Liver (tissue), 9 donors: ENCODE results near the gene SYNGR2. TPM values are rescaled to one million over a fixed set of nuclear protein-coding genes. Genes with fewer than 3 reads are reported as not detected.
A peak's percentile ranks its signal among the peaks of the same experiment; 100 is the strongest.

Experiments used
- DNase-seq: peaks from one replicate; pipeline ENCODE4 v3.0.0-alpha.2; 2017; ENCODE audit warnings: low spot score
- H3K27ac ChIP-seq, 2 donors: one replicate each; pipeline ENCODE4 v1.7.0; 2013; ENCODE audit warnings: inconsistent platforms in 2 of 2, low read length in 2 of 2, control low read depth in 1 of 2, low read depth in 1 of 2, mild to moderate bottlenecking in 1 of 2
- H3K27me3 ChIP-seq, 4 donors: one replicate each; pipeline versions ENCODE4 v1.6.1 to v1.7.0; 2013; ENCODE audit warnings: low read length in 3 of 4, inconsistent platforms in 1 of 4, mild to moderate bottlenecking in 1 of 4, moderate library complexity in 1 of 4; ENCODE audit not compliant: control insufficient read depth in 4 of 4, insufficient read depth in 4 of 4
- H3K36me3 ChIP-seq, 4 donors: one replicate each; pipeline versions ENCODE4 v1.6.1 to v1.7.0; 2013; ENCODE audit warnings: low read length in 3 of 4, mild to moderate bottlenecking in 3 of 4, low read depth in 1 of 4, moderate library complexity in 1 of 4; ENCODE audit not compliant: control insufficient read depth in 4 of 4, insufficient read depth in 3 of 4
- H3K4me1 ChIP-seq, 4 donors: one replicate each; pipeline versions ENCODE4 v1.6.1 to v1.7.0; 2013; ENCODE audit warnings: low read length in 3 of 4, mild to moderate bottlenecking in 3 of 4, moderate library complexity in 1 of 4; ENCODE audit not compliant: control insufficient read depth in 4 of 4, insufficient read depth in 4 of 4
- H3K4me3 ChIP-seq, 3 donors: one replicate each; pipeline versions ENCODE4 v1.6.1 to v1.7.0; 2013; ENCODE audit warnings: low read length in 3 of 3, control low read depth in 1 of 3, low read depth in 1 of 3, mild to moderate bottlenecking in 1 of 3
- H3K9ac ChIP-seq, 2 donors: one replicate each; pipeline ENCODE4 v1.7.0; 2013; ENCODE audit warnings: low read length in 2 of 2, mild to moderate bottlenecking in 2 of 2, moderate library complexity in 2 of 2, control low read depth in 1 of 2, low read depth in 1 of 2
- H3K9me3 ChIP-seq, 4 donors: one replicate each; pipeline versions ENCODE4 v1.6.1 to v1.7.0; 2013; ENCODE audit warnings: low read length in 3 of 4; ENCODE audit not compliant: control insufficient read depth in 4 of 4
- ATF3 ChIP-seq: IDR thresholded peaks from 2 replicates; pipeline ENCODE4 v1.6.1; 2016; ENCODE audit warnings: antibody characterized with exemption
- CTCF ChIP-seq: fragments of 150-350 bp; IDR thresholded peaks from 2 replicates; pipeline ENCODE4 v1.5.1; 2017; ENCODE audit warnings: improper control_type of control experiment, low read depth, low read length; ENCODE audit not compliant: missing input control
- EGR1 ChIP-seq, 2 donors: IDR thresholded peaks; 2 replicates each; pipeline ENCODE4 v1.6.1; 2016 to 2018; ENCODE audit warnings: antibody characterized with exemption in 2 of 2, low read depth in 2 of 2
- FOXA1 ChIP-seq: IDR thresholded peaks from 2 replicates; pipeline ENCODE4 v1.6.1; 2016; ENCODE audit warnings: antibody characterized with exemption
- GABPA ChIP-seq, 2 donors: IDR thresholded peaks in 1 of 2; conservative IDR thresholded peaks in 1 of 2; 2 replicates each; pipeline ENCODE4 v1.6.1; 2016; ENCODE audit warnings: antibody characterized with exemption in 2 of 2, mild to moderate bottlenecking in 1 of 2, moderate library complexity in 1 of 2
- HNF4A ChIP-seq, 2 donors: conservative IDR thresholded peaks; 2 replicates each; pipeline ENCODE4 v1.6.1; 2016; ENCODE audit warnings: antibody characterized with exemption in 2 of 2, mild to moderate bottlenecking in 2 of 2
- HNF4G ChIP-seq: IDR thresholded peaks from 2 replicates; pipeline ENCODE4 v1.6.1; 2016; ENCODE audit warnings: antibody characterized with exemption
- JUND ChIP-seq, 2 donors: IDR thresholded peaks; 2 replicates each; pipeline ENCODE4 v1.6.1; 2016; ENCODE audit warnings: antibody characterized with exemption in 2 of 2
- MAX ChIP-seq: IDR thresholded peaks from 2 replicates; pipeline ENCODE4 v1.6.1; 2016; ENCODE audit warnings: antibody characterized with exemption
- NR2F2 ChIP-seq: IDR thresholded peaks from 2 replicates; pipeline ENCODE4 v1.6.1; 2016; ENCODE audit warnings: antibody characterized with exemption
- RAD21 ChIP-seq, 2 donors: IDR thresholded peaks; 2 replicates each; pipeline ENCODE4 v1.6.1; 2016; ENCODE audit warnings: antibody characterized with exemption in 2 of 2, mild to moderate bottlenecking in 2 of 2
- REST ChIP-seq: IDR thresholded peaks from 2 replicates; pipeline ENCODE4 v1.6.1; 2016; ENCODE audit warnings: antibody characterized with exemption, mild to moderate bottlenecking
- RXRA ChIP-seq, 2 donors: IDR thresholded peaks; 2 replicates each; pipeline ENCODE4 v1.6.1; 2017 to 2018; ENCODE audit warnings: antibody characterized with exemption in 2 of 2, mild to moderate bottlenecking in 1 of 2
- SP1 ChIP-seq: IDR thresholded peaks from 2 replicates; pipeline ENCODE4 v1.6.1; 2018; ENCODE audit warnings: antibody characterized with exemption, mild to moderate bottlenecking
- TAF1 ChIP-seq: conservative IDR thresholded peaks from 2 replicates; pipeline ENCODE4 v1.6.1; 2016; ENCODE audit warnings: antibody characterized with exemption, mild to moderate bottlenecking
- YY1 ChIP-seq: IDR thresholded peaks from 2 replicates; pipeline ENCODE4 v1.6.1; 2016; ENCODE audit warnings: antibody characterized with exemption, mild to moderate bottlenecking
- ZBTB33 ChIP-seq: IDR thresholded peaks from 2 replicates; pipeline ENCODE4 v1.6.1; 2016; ENCODE audit warnings: antibody characterized with exemption
- WGBS: extraction: QIAGEN DNeasy Blood & Tissue Kit; methylation state at CpG from one replicate; pipeline ENCODE4 v1.1.7; 2013; 5-methylcytosine and 5-hydroxymethylcytosine counted together
- polyA plus RNA-seq, 2 donors: library from polyadenylated mRNA; stranded (reverse) in 1 of 2; unstranded in 1 of 2; fragments of 200-250 nt in 1 of 2; fragments of >200 nt in 1 of 2; fragmentation: Nextera tagmentation in 1 of 2; extraction: Ambion mirVana in 1 of 2; gene quantifications; one replicate each; pipeline versions ENCODE4 v1.2.1 to v1.2.3, GENCODE V29; 2013 to 2015
- total RNA-seq, 2 donors: library from RNA; depleted of rRNA; stranded (reverse); fragments of >200 nt; gene quantifications; one replicate each; pipeline ENCODE4 v1.2.3, GENCODE V29; 2014
- donor health status: healthy.
- donor health status: healthy.
- donor health status: healthy.
- donor health status: healthy.
- donor health status: healthy.

SYNGR2 gene
- total and polyA plus RNA-seq, 4 donors, result 27.9 to 84.7 (median 55.2) TPM

GRCh38 chr17:78144147-78144719, 24.1 kb upstream of the SYNGR2 start:
- Histone ChIP-seq H3K27ac (peak overlapping the region; percentile 58 to 59), H3K9me3 (no peaks in the 10 kb centered on the region), H3K4me1 (peaks cover 6 to 22% (median 15%) of the 10 kb centered on the region in 4 donors), H3K9ac (no peak overlapping the region), H3K27me3 (no peaks in the 10 kb centered on the region), H3K36me3 (no peaks in the 10 kb centered on the region), H3K4me3 (no peak overlapping the region)
- WGBS, result 47% methylated on average over 11 of the region's 11 CpGs
- peak; percentile 80 for DNase-seq
- no peak for TF ChIP-seq EGR1 (IDR thresholded peaks at IDR 0.05; ENCODE audit: low read depth in 2 of 2)
- TF ChIP-seq JUND (IDR thresholded peaks at IDR 0.05), result no peak
- TF ChIP-seq GABPA (IDR thresholded peaks at IDR 0.05 in 1 of 2, conservative IDR thresholded peaks at IDR 0.05 in 1 of 2), result no peak
- TF ChIP-seq RAD21 (IDR thresholded peaks at IDR 0.05), result peak; percentile 36 to 64
- TF ChIP-seq ZBTB33, result no peak
- peak; percentile 96 for TF ChIP-seq NR2F2
- TF ChIP-seq HNF4G, result no peak
- no peak for TF ChIP-seq FOXA1
- TF ChIP-seq SP1, result peak; percentile 55
- TF ChIP-seq RXRA (IDR thresholded peaks at IDR 0.05), result peak; percentile 21 to 33
- no peak for TF ChIP-seq CTCF
- TF ChIP-seq TAF1, result no peak
- TF ChIP-seq MAX, result peak; percentile 67
- no peak for TF ChIP-seq ATF3
- no peak for TF ChIP-seq REST
- TF ChIP-seq HNF4A (conservative IDR thresholded peaks at IDR 0.05), result no peak
- peak; percentile 12 for TF ChIP-seq YY1
